Measurements from ENCODE around the gene PRRX2. TPM values are rescaled to one million over a fixed set of nuclear protein-coding genes. Genes with fewer than 3 reads are reported as not detected.

The PRRX2 gene
- total and polyA plus RNA-seq, 12 donors: 0.15 to 14.2 (median 4.0) TPM

DNA sequence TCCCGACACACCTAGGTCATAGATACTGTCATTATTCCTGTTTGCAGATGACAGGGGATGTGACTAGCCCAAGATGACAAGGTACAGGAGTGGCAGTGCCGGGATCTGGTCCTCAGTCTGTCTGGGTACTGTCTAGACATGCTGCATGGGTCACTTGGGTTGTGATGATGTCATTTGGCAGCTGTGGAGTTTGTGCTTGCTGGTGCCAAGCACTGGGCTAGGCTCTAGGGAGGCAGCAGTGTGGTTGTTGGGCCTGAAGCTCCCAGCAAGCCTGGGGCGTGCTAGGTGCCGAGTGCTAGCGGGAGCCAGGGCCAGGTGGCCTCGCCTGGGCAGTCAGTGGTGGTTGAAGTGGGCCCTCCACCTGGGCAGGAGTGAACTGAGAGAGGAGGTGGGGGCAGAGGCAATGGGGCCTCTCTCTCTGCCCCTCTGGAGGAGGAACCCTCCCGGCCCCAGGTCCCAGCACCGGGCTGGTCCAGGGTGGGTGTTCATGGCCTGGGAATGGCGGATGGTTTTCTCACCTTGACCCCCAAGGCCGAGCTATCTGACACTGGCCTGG, 14.7 kb upstream of the PRRX2 start:
- no peak for DNase-seq
- 80 to 88% (median 85%) methylated on average over 2 to 10 of the region's 10 CpGs for WGBS, 4 donors
- TF ChIP-seq, protein P1, sequence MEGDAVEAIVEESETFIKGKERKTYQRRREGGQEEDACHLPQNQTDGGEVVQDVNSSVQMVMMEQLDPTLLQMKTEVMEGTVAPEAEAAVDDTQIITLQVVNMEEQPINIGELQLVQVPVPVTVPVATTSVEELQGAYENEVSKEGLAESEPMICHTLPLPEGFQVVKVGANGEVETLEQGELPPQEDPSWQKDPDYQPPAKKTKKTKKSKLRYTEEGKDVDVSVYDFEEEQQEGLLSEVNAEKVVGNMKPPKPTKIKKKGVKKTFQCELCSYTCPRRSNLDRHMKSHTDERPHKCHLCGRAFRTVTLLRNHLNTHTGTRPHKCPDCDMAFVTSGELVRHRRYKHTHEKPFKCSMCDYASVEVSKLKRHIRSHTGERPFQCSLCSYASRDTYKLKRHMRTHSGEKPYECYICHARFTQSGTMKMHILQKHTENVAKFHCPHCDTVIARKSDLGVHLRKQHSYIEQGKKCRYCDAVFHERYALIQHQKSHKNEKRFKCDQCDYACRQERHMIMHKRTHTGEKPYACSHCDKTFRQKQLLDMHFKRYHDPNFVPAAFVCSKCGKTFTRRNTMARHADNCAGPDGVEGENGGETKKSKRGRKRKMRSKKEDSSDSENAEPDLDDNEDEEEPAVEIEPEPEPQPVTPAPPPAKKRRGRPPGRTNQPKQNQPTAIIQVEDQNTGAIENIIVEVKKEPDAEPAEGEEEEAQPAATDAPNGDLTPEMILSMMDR (IDR thresholded peaks at IDR 0.05): no peak
- TF ChIP-seq POLR2A (IDR thresholded peaks at IDR 0.05): no peak
- Histone ChIP-seq H3K27ac (no peak overlapping the region), H3K9me3 (replicated peaks in 1 of 3) (no peaks in the 10 kb centered on the region), H3K27me3 (no peaks in the 10 kb centered on the region), H3K4me3 (no peak overlapping the region), H3K36me3 (replicated peaks in 1 of 2) (no peaks in the 10 kb centered on the region), H3K4me1 (replicated peaks in 1 of 2) (peaks cover 9 to 12% of the 10 kb centered on the region in 2 donors)
- intact Hi-C loops (cut with DNase I): no loop called here

DNA sequence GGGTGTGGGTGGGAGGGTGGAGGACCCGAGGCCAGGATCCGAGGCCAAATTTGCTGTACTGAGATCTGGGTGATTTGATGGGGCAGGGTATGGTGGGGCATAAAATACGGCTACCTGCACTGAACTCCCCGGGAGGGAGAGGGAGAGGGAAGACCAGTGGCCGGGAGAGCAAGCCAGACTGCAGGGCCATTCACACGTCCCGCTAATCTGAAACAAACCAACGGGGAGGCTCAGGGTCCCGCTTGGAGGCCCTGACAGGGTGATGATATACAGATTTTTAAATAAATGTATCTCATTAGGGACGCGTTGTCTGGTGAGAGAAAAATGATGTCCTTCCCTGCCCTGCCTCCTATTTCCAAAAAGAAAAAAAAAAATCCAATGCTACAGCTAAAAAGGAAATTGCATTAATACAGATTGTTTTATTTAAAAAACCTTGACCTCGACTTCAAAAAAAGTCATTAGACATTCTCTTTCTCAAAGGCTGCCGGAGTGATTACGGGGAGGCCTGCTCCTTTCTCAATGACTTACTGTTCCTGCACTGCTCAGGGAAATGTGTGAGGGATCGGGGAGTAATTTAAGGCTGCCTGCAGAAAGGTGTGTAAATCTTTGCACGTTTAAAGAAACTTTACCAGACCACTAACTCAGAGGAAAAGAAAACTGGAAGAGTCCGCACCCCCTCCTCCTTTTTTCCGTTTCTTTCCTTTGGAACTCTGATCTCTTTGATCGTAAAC, 11.5 kb upstream of the PRRX2 start:
- H3K36me3 ChIP-seq (replicated peaks in 1 of 2): no peaks in the 10 kb centered on the region
- H3K4me1 ChIP-seq (replicated peaks in 1 of 2): peaks cover 9 to 12% of the 10 kb centered on the region in 2 donors
- TF ChIP-seq, protein P1 (IDR thresholded peaks at IDR 0.05): no peak
- TF ChIP-seq POLR2A (IDR thresholded peaks at IDR 0.05): no peak
- peak in 1 of 7 donors; percentile 52 for DNase-seq
- no peaks in the 10 kb centered on the region for H3K9me3 ChIP-seq (replicated peaks in 1 of 3)
- H3K4me3 ChIP-seq: no peak overlapping the region
- H3K27me3 ChIP-seq: no peaks in the 10 kb centered on the region
- H3K27ac ChIP-seq: peak overlapping the region; percentile 17 to 71 (median 42)
- intact Hi-C loops (cut with DNase I): no loop called here
- WGBS, 4 donors: 23 to 27% (median 25%) methylated on average over 19 of the region's 19 CpGs

DNA sequence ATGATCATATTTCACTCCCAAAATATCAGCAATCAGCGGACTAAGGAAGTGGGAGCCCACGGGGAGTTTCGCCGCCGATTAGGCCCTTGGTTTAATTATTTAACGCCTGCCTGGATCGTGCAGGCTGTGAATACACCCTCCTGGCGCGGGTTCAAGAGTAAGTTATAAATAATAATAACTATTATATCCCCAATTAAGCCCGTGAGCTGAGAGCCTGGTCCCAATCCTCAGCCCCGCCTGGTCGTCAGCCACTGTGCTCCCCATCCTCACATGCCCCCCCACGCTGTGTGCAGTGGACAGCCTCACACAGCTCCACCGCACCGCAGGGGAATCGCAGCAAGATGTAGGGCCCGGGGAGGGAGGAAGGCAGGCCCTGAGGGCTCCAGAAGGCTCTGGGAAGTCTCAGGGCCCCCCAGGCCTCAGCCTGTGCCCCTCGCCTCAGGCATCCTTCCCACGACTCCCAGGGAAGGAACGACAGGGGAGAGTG, 10.8 kb upstream of the PRRX2 start:
- intact Hi-C loops (cut with DNase I): no loop called here
- no peak for DNase-seq

DNA sequence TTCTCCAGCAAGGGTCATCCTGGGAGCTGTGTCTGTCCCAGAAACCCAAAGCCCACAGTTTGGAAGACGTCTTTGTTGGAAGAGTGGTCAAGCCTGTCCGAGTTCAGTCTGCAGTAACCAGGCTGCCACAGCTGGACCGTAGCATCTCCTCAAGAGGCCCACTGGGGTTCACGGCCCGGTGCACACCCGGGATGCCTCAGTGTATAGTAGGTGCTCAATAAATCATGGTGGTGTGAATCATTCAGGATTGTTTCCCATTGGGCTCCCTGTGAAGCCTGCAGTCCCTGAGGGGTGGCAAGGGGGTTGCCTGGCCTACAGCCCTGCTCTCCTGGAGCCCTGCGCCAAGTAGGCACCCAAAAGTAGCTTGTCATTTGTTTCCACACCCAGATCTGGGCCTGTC, 10.3 kb upstream of the PRRX2 start:
- no peak for DNase-seq
- WGBS, 4 donors: 88 to 100% (median 91%) methylated on average over 1 to 7 of the region's 7 CpGs

More for the DNA sequence above, 10.8 kb upstream of the PRRX2 start:
- Histone ChIP-seq H3K27me3 (no peaks in the 10 kb centered on the region), H3K36me3 (replicated peaks in 1 of 2) (no peaks in the 10 kb centered on the region), H3K4me1 (replicated peaks in 1 of 2) (peaks cover 9 to 12% of the 10 kb centered on the region in 2 donors), H3K27ac (peak overlapping the region in 4 of 5 donors; percentile 17 to 52 (median 44)), H3K9me3 (replicated peaks in 1 of 3) (no peaks in the 10 kb centered on the region), H3K4me3 (no peak overlapping the region)
- 32 to 43% (median 41%) methylated on average over 12 to 20 of the region's 20 CpGs for WGBS, 4 donors
- no peak for TF ChIP-seq POLR2A (IDR thresholded peaks at IDR 0.05)
- TF ChIP-seq, protein P1 (IDR thresholded peaks at IDR 0.05): no peak

More for the DNA sequence above, 10.3 kb upstream of the PRRX2 start:
- H3K27me3 ChIP-seq: no peaks in the 10 kb centered on the region
- H3K4me3 ChIP-seq: no peak overlapping the region
- intact Hi-C loops (cut with DNase I): no loop called here
- TF ChIP-seq, protein P1 (IDR thresholded peaks at IDR 0.05): no peak
- TF ChIP-seq POLR2A (IDR thresholded peaks at IDR 0.05): no peak
- peaks cover 9 to 12% of the 10 kb centered on the region in 2 donors for H3K4me1 ChIP-seq (replicated peaks in 1 of 2)
- H3K36me3 ChIP-seq (replicated peaks in 1 of 2): no peaks in the 10 kb centered on the region
- no peaks in the 10 kb centered on the region for H3K9me3 ChIP-seq (replicated peaks in 1 of 3)
- no peak overlapping the region for H3K27ac ChIP-seq
